HS-5 (cell line): Measurements from ENCODE around the gene CLCN7.
"Not testable (repeated sequence)": the region's sequence is repeated elsewhere in the genome, so short reads cannot be mapped to it uniquely, and the experiment has no call there.

Experiments
- DNase-seq: peaks from one replicate; pipeline ENCODE4 v3.0.0-alpha.2; 2012; ENCODE audit warnings: low read depth

CLCN7 gene

DNA sequence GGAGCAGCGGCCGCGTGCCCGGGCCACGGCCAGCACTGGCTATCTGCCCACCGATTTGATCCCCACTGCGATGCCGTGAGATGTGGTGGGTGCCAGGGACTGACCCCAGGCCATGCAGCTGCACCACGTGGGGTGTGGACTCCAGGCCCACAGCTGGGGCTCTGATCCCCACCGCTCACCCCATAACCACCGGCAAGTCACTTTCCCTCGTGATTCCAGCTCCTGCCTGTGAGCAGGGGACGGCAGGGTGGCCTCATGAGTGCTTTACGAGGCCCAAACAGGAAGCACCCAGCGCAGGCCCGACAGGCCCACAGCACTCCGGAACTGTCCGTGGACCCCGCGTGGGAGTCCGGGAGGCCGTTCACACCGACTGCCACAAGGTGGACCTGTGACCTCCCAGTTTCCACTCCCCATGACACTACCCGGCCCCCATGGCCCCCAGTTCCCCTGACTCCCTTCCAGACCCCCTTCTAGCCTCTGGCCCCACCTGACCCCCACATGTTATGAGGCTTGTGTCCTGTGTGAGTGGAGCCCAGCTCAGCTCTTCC lies 13.3 kb upstream of the CLCN7 start:
- no peak for DNase-seq

DNA sequence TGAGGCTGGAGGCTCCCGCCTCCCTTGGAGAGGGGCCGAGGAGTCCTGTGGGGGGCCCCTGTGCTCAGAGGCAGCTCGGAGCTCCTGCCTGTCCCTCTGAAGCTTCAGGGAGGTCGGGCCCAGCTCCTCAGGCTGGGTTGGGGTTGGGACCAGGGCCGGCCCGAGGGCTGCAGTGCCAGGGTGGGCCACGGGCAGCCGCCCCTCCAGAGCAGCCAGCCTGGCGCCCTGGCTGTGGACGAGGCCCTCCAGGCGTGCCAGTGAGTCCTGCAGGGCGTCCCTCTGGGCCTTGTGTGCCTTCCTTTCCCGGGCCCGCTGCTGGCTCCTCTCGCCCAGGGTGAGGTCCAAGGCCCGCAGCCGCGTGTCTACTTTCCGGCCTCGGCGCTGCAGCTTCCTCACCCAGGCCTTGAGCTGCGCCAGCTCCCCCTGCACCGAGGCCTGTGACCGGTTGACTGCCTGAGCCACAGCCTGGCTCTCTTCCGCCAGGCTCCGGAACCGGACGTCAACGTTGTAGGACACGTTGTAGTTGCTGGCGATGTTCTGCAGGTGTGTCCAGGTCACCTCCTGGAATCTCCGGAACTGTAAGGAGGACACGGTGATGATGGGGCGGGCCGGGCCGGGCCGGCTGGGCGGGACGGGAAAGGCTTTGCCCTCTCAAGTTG lies 12.7 kb upstream of the CLCN7 start:
- no peak for DNase-seq

DNA sequence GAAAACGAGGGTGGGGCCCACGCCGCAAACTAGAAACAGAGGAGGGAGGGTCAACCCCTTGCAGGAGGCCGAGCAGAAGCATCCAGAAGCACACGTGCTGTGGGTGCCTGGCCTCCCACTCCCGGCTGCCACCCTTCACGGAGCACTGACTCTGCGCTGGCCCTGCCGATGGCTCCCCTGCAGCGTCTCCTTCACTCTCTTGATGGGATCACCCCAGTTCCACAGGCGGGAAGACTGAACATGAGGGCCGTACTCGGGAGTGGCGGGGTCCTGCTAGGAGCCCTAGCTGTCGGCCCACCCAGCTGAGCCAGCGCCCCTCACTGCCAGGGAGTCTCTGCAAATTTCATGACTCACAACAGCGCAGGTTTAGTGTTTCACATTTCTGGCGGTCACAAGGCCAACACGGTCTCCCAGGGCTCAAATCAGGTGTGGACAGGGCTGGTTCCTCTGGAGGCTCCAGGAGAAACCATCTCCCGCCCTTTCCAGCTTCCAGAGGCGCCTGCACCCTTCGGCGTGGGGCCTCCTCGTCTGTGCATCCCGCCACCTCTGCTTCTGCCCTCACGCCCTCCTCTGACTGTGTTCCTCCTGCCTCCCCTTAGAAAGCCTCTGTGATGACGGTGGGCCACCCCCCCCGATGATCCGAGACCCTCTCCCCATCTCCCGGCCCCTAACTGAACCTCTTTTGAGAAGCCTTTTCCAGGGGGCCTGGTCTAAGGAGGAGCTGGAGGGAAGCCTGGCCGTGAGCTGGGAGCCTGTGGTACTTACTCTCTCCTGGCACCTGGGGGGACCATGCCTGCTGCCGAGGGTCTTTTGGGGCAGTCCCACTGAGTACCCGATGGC lies 11.9 kb upstream of the CLCN7 start:
- DNase-seq: no peak

DNA sequence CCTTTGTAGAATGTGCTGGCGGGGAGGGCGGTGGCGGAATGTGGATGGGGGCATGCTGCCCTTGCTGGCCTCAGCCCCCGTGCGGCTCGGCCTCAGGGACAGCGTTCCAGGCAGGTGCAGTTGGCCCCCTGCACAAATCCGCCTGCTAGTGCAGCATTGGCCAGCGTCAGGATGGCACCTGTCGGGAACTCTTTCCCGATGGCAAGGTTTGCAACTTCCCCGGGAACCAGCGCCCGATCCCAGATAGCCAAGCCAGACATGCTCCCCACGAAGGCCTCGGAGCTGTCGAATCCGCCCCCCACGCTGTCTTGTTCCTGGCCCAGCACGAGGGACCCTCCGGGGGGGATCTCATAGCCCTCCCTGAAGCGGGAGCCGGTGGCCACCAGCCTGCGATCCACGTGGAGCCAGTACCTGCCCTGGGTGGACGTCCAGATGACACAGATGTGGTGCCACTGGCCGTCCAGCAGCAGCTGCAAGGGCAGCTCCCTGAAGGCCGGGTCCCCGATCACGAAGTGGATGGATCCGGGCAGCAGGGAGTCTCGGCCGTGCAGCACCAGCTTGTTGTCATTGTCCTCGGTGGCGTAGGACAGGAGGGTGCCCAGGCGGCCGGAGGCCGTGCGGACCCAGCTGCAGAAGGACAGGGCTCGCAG lies 11.1 kb upstream of the CLCN7 start:
- DNase-seq: no peak

DNA sequence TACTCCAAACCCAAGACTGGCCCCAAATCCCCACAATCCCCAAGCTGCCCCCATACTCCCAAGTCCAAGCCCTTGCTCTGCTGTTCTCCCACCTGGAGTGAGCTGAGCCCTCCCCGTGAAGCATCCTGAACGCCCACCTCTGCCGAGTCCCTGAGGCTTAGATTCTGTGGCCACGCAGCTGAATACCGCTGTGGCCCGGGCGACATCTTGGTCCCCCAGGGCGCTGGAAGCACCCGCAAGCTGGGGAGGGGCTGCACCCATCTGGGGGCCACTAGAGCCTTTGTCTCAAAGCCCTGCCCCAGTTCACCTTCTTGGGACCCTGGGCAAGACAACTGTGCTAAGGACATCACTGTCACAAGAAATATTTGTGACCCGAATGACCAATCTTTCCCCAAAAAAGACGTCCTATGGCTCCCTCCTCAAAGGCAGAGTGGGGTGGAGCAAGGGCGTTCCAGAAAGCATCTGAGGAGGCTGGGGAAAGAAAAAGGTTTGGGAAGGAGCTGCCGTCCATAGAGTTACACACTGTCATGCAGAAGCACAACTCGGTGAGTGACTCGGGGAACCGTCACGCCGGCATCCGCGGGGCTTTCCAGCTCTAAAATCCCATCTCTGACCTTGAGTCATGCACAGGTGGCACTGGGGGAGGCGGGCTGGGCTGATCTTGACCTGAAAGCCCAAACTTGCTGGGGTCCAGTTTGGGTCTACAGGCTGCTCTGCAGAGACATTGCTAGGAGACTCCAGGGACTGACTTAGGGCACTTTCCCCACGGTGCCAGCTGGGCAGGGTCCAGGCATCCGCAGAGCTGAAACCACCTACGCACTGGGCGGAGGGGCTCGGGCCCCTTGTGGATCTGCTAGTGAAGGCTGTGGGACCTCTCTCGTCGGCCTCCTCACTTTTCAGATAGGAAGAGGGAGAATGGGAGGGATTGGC lies 7.3 kb upstream of the CLCN7 start:
- peak; percentile 38 for DNase-seq

DNA sequence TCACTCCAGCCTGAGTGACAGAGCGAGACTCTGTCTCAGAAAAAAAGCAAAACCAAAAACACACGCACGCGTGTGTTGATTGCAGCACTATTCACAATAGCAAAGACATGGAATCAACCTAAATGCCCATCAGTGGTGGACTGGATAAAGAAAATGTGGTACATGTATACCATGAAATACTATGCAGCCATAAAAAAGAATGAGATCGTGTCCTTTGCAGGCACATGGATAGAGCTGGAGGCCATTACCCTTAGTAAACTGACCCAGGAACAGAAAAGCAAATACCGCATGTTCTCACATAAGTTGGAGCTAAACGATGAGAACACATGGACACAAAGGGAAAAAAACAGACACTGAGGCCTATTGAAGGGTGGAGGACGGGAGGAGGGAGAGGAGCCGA lies 4.1 kb upstream of the CLCN7 start:
- not testable (repeated sequence) for DNase-seq

DNA sequence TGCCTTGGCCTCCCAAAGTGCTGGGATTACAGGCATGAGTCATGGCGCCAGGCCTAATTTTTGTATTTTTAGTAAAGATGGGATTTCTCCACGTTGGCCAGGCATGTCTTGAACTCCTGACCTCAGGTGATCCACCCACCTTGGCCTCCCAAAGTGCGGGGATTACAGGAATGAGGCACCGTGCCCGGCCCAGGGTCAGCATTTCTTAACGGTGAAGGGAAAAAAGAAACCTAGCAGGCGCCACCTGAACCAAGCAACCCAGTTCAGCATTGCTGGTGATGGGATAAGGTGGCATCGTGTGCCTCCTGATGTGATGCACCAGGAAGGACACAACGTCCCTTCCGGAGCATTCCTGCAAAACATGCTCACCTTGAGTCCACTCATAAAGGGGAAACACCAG lies 2.2 kb upstream of the CLCN7 start:
- no peak for DNase-seq

DNA sequence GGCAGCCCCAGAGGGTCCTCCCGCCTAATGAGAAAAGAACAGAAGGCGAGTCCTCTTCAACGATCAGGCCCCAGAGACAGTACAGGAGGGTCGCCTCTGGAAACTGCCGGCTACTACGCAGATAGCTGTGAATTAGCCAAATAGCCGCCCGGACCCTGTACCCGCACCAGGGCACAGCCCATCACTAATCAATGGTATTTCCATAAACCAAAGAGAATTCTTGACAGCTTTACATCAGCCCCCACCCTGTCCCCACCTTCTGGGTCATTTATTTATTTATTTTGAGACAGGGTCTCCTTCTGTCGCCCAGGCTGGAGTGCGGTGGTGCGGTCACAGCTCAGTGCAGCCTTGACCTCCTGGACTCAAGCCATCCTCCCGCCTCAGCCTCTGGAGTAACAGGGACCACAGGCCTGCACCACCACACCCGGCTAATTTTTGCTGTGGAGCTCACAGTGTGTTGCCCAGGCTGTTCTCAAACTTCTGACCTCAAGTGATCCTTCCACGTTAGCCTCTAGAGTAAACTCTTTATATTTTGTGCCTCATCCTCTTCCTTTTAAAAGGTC lies 805 bp upstream of the CLCN7 start:
- no peak for DNase-seq

DNA sequence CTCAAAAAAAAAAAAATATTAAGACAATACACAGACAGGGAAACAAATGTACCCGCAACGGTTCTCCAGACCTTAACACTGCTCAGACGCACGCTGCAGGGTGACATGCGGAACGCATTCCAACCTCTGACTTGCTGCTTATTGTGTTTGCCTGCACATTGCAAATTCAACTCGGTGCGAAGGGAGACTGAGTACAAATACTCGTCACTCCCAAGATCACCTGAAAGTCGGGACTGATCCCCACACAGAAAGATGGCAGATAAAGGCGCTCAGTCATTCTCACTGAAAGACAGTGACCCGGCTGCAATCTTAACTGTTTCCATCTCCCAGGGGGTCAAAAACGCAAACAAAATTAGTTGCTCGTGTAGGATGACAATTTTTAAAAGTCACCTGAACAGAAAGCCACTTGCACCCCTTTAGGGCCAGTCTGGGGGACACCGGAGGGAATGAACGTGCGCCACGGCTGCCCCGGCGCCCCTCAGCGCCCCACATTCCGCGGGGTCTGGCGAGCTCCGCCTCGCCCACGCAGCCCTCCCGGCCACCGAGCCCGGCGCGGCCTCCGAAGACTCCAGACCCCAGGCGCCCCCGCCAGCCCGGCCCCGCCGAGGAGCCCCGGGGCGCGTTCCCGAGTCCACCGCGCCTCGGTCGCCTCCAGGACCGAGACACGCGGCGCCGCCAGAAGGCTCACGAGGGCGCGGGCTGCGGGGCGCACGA lies 589 bp downstream of the CLCN7 start:
- no peak for DNase-seq

DNA sequence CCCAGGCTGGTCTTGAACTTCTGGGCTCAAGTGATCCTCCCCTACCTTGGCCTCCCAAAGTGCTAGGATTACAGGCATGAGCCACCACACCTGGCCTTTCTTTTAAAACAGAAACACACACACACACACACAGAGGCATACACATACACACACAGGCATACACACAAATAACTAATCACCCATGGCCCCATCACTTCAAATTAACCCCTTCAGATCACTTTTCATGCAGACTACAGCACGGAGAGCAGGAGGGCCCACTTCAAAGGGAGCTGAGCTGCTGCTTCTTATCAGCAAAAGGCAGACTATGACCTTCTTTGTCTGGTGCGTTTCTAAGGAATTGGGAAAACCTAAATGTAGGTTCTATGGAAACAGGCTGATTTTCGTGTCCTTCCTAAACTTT lies 1.9 kb downstream of the CLCN7 start:
- no peak for DNase-seq

DNA sequence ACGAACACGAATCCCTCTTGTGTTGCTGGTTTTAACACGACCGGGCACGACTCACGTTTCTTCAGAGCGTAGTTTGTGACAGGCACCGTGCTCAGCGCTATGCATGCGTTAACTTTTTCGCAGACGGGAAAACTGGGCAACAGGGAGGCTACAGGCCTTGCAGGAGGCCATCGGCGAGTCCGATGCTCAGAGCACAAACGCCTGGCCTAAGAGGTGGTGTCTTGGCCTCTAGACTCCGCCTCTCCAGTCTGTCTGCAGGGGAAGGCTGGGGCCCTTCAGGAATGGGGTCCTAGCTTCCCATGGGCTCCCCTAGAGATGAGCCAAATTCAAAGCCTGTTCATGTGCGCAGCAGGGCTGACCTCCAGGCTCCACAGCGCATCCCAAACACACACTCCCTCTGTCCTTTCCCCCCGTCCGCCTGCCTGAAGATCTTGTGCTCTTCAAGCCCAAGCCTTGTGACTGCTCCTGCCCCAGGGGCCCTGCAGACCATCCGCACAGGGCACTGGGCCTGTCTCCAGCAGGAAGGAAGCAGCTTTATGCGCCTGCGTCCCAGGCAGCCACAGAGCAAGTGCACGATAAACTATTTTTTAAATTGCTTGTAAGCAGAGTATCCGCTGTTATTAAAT lies 3.1 kb downstream of the CLCN7 start:
- DNase-seq: no peak

DNA sequence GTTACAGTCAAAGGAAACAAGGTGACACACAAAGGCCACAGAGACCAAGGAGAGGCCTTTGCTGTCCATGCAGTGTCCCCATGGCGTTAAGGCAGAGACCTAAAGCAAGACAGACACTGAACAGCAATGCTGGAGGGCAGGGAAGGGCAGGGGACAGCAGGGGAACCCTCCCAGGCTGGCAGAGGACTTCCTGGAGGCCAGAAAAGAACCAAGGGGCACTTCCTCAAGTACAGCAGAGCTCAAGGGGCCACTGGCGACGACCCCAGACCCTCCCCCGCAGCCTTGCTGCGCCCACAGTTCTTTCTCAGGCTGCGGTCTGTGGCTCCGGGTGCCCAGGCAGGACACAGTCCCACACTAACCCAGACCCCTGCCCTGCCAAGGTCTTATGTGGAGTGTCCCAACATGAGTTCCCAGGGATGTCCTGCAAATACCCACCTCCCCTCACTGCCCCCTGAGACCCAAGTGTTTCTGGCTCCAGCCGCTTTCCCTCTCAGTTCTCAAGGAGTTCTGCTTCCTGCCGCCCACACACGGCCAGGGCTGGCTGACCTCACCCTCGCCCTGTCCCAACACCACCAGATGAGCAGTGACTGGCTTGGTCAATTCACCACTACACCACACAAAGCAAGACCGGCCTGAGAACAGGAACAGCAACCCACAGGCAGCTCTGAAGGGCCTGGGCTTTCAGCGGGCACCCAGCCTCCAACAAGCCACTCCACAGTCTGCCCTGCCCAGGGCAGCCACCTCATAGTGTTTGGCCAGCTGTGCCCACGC lies 4.2 kb downstream of the CLCN7 start:
- no peak for DNase-seq

DNA sequence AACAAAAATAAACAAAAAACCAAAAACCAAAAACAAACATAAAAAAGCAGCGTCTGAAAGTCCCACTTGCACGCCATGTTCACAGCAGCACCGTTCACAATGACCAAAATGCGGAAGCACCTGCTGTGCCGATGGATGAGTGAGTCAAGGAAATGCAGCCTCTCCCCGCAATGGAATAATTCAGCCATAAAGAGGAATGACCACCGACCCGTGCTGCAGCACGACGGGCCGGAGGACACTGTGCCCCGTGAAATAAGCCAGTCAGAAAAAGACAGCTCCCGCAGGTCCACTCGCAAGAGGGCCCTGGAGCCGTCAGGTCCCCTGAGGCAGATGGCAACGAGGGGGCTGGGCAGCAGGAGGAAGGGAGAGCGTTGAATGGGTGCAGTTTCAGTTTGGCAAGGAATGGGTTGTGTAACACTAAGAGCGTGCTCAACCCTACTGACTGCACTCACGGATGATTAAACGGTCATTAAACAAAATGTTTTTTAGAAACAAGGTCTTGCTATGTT lies 5.1 kb downstream of the CLCN7 start:
- no peak for DNase-seq

DNA sequence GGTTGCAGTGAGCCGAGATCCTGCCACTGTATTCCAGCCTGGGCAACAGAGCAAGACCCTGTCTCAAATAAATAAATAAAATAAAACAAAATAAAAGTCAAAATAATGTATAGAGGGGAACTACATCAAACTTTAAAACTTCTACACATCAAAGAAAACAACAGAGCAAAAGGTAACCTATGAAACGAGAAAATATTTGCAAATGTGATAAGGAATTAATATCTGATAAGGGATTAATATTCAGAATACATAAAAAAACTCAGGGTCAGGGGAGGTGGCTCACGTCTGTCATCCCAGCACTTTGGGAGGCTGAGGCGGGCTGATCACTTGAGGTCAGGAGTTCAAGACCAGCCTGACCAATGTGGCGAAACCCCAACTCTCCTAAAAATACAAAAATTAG lies 5.7 kb downstream of the CLCN7 start:
- DNase-seq: not testable (repeated sequence)

DNA sequence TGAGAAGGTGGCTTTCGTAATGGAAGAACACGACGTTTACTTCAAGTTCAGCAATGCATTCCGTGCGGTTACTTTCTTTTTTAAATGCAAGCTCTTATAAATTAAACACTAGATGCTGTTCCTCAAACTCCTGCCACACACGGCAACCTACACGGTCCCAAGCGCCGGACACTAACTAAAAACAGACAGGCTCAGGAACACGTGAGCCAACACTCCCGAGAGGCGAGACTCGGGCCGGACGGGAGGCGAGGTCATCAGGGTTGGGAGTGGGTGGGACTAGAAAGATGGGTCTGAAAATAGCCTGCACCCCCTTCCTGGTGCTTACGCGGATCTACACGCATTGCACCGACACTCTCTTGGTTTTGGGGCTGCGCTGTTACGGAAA lies 6.4 kb downstream of the CLCN7 start:
- DNase-seq: no peak

DNA sequence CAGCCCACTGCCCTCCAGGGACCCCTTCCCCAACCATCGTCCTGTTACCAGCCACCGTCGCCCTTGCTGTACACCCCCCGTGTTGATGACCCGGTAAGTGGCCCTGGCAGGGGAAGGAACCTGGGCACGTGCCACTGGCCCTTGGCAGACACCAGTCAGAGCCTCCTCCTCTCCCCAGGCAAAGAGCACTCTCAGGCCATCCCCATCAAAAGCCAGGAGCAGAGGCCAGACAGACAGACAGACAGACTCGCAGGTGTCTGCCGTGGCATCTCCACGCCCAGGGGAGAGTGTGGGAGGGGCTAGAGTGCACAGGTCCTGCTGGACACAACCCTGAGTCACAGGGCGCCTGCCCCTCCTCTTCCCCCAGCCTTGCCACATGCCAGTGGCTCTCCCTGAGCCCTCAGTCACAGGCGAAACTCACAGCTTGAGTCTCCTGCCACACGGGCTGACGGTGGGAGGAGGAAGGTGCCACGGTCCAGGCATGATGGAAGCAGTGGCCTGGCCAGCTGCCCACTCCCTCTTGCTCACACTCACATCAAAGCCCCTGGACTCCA lies 7.8 kb downstream of the CLCN7 start:
- DNase-seq: no peak

DNA sequence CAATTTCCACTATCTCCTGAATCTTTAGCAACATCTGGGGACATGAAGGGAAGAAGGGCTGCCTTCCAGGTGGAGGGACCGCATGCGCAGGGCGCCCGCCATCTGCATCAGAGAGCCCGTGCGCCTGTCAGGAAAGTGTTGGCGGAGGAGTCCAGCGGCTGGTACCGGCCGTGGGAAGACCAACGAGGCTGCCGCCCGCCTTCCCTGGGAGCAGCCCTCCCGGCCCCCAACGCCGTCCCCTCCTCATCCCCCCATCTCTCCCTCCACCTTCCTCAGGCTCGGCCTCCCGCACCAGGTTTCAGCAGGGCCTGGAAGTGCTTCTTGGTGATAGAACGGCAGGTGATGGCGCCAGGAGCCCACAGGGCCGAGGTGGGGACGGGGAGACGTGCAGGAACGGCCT lies 8.8 kb downstream of the CLCN7 start:
- DNase-seq: no peak

DNA sequence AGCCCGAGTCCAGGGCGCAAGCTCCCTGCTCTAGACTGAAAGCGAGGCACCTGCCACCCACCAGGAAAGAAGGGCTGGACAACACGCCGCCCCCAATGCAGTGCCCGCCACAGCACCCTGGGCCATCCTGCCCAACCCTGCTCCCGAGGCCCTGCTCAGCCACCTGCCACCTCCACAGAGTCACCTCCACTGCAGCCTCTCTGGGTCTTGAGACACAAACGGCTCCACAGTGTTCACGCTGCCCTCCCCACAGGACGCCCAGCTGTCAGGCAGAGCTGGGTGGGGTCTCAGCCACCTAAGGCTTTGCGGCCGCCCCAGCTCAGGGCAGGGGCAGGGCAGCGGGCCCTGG lies 9.3 kb downstream of the CLCN7 start:
- DNase-seq: no peak

DNA sequence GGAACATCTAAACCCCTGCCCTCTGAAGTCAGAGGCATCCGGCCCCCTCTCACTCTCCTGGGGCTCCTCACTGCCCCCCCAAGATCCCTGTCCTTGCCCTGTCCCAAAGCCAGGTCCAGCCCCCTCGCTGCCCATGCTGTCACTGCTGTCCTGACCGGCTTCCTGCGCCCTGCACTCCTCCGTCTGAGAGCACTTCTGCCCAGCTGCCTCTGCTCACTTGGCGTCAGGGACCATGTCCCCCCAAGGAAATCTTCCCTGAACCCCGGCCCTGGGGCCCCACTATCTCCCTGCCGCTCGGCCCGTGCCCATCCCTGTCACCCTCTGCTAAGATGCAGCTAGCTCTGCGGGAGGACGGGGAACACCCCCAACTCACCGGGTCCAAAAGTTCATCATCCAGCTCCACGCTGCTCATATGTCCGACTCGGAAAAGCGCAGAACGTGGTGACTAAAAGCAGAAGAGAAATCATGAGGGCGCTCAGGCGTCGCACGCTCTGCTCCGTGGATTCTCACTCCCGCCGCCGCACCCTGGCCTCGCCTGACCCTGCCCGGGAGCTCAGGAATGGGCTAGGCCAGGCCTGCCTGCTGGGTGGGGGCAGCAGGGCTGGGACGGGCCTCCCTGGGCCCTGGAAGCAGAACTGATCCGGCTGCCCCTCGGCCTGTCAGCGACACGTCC lies 9.8 kb downstream of the CLCN7 start:
- no peak for DNase-seq
